Karpas-422 (cell line): ENCODE data around the gene TSGA10. TPM values are rescaled to one million over a fixed set of nuclear protein-coding genes. Genes with fewer than 3 reads are reported as not detected.
"Not testable (repeated sequence)": the region's sequence is repeated elsewhere in the genome, so short reads cannot be mapped to it uniquely, and the experiment has no call there.

Source experiments
- DNase-seq: peaks from one replicate; pipeline ENCODE4 v3.0.0-alpha.2; 2015
- H2AFZ ChIP-seq: fragments of 200-600 bp; sonication (generic); 2 replicates; pipeline ENCODE4 v1.6.1; 2014; ENCODE audit warnings: antibody characterized with exemption, low read length, mixed read lengths
- H3K27ac ChIP-seq: fragments of 200-600 bp; sonication (generic); 2 replicates; pipeline ENCODE4 v1.5.1; 2014; ENCODE audit warnings: mild to moderate bottlenecking, low read length, moderate library complexity
- H3K27me3 ChIP-seq: fragments of 200-600 bp; sonication (generic); 2 replicates; pipeline ENCODE4 v1.6.1; 2014; ENCODE audit warnings: low read length, mixed read lengths
- H3K36me3 ChIP-seq: fragments of 200-600 bp; sonication (generic); 2 replicates; pipeline ENCODE4 v1.6.1; 2014; ENCODE audit warnings: low read length, mixed read lengths; ENCODE audit not compliant: insufficient read depth
- H3K4me1 ChIP-seq: fragments of 200-600 bp; sonication (generic); 2 replicates; pipeline ENCODE4 v1.6.1; 2014; ENCODE audit warnings: mild to moderate bottlenecking, low read length, mixed read lengths
- H3K4me2 ChIP-seq: fragments of 200-600 bp; sonication (generic); 2 replicates; pipeline ENCODE4 v1.6.1; 2014; ENCODE audit warnings: low read length, low read depth, mild to moderate bottlenecking; ENCODE audit not compliant: poor library complexity, severe bottlenecking
- H3K4me3 ChIP-seq: fragments of 200-600 bp; sonication (generic); 2 replicates; pipeline ENCODE4 v1.5.1; 2014; ENCODE audit warnings: mild to moderate bottlenecking, antibody characterized with exemption, low read length, mixed read lengths
- H3K79me2 ChIP-seq: fragments of 200-600 bp; sonication (generic); 2 replicates; pipeline ENCODE4 v1.6.1; 2014; ENCODE audit warnings: mild to moderate bottlenecking, low read length, mixed read lengths
- H3K9ac ChIP-seq: fragments of 200-600 bp; sonication (generic); 2 replicates; pipeline ENCODE4 v1.6.0; 2014; ENCODE audit warnings: low read length
- H3K9me2 ChIP-seq: fragments of 200-600 bp; sonication (generic), shearing (Covaris generic); replicated peaks from 2 replicates; pipeline ENCODE4 v1.6.0; 2014; ENCODE audit warnings: mild to moderate bottlenecking, low read length, moderate library complexity; ENCODE audit not compliant: insufficient read depth
- H3K9me3 ChIP-seq: fragments of 300-700, 200-600 bp; sonication (generic); 2 replicates; pipeline ENCODE4 v1.6.1; 2014; ENCODE audit warnings: low read length, mixed read lengths
- H4K20me1 ChIP-seq: fragments of 200-600 bp; sonication (generic); 2 replicates; pipeline ENCODE4 v1.6.1; 2014; ENCODE audit warnings: mild to moderate bottlenecking, antibody characterized with exemption, low read length, low read depth; ENCODE audit not compliant: insufficient read depth
- total RNA-seq: library from RNA; depleted of rRNA; stranded (reverse); fragments of >200 nt; shearing (Covaris generic); gene quantifications from 2 replicates; pipeline ENCODE4 v1.2.3, GENCODE V29; 2014; ENCODE audit warnings: low replicate concordance

The TSGA10 gene
- total RNA-seq, 1 experiment from 2014 or later = 9.9 TPM

GRCh38 chr2:99032786-99033185 lies 122.0 kb downstream of the TSGA10 start:
- no peaks in the 10 kb centered on the region for H3K27me3 ChIP-seq
- no peaks in the 10 kb centered on the region for H3K79me2 ChIP-seq
- DNase-seq = no peak
- H3K4me2 ChIP-seq = no peak overlapping the region
- no peak overlapping the region for H3K4me3 ChIP-seq
- H3K27ac ChIP-seq = no peak overlapping the region
- H4K20me1 ChIP-seq = no peaks in the 10 kb centered on the region
- no peak overlapping the region for H3K9ac ChIP-seq
- H2AFZ ChIP-seq = no peak overlapping the region
- no peaks in the 10 kb centered on the region for H3K9me3 ChIP-seq
- H3K9me2 ChIP-seq = no peaks in the 10 kb centered on the region
- H3K4me1 ChIP-seq = no peaks in the 10 kb centered on the region
- no peaks in the 10 kb centered on the region for H3K36me3 ChIP-seq

GRCh38 chr2:99032001-99032400 lies 122.7 kb downstream of the TSGA10 start:
- H2AFZ ChIP-seq = no peak overlapping the region
- H3K9me3 ChIP-seq = no peaks in the 10 kb centered on the region
- no peaks in the 10 kb centered on the region for H3K36me3 ChIP-seq
- no peaks in the 10 kb centered on the region for H3K4me1 ChIP-seq
- no peaks in the 10 kb centered on the region for H4K20me1 ChIP-seq
- no peaks in the 10 kb centered on the region for H3K9me2 ChIP-seq
- DNase-seq = no peak
- no peak overlapping the region for H3K9ac ChIP-seq
- H3K79me2 ChIP-seq = no peaks in the 10 kb centered on the region
- no peaks in the 10 kb centered on the region for H3K27me3 ChIP-seq
- no peak overlapping the region for H3K4me3 ChIP-seq
- no peak overlapping the region for H3K4me2 ChIP-seq
- no peak overlapping the region for H3K27ac ChIP-seq

DNA sequence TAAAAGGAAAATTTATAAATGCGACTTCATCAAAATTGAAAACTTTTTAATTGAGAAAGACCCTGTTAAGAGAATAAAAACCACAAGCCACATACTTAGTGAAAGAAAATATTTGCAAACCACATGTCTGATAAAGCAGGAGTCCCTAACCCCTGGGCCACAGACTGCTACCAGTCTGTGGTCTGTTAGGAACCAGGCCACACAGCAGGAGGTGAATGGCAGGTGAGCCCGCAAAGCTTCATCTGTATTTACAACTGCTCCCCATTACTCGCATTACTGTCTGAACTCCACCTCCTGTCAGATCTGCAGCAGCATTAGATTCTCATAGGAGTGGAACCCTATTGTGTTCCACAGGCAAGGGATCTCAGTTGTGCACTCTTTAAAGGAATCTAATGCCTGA lies 123.3 kb downstream of the TSGA10 start:
- Histone ChIP-seq H3K36me3 (no peaks in the 10 kb centered on the region), H3K9ac (no peak overlapping the region), H3K4me1 (no peaks in the 10 kb centered on the region), H2AFZ (no peak overlapping the region), H3K4me2 (no peak overlapping the region), H3K9me2 (no peaks in the 10 kb centered on the region), H3K27me3 (no peaks in the 10 kb centered on the region), H3K4me3 (no peak overlapping the region), H3K27ac (no peak overlapping the region), H4K20me1 (no peaks in the 10 kb centered on the region), H3K79me2 (no peaks in the 10 kb centered on the region), H3K9me3 (no peaks in the 10 kb centered on the region)
- DNase-seq = no peak

DNA sequence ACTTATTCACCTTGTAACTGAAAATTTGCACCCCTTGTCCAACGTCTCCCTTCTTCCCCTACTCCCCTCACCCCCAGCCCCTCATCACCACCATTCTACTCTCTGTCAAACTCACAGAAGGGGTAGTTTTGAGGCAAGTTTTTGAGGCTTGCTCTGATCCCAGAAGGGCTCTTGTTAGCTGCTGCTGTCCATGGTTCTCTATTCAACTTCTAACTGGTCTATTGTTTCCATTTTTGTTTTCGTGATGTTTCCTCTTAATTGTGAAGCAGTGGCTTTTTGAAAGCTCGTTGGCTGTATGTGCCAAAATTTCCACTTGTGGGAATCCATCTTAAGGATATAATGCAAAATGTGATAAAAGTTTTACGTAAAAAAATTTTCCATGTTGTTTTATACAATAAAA lies 126.2 kb downstream of the TSGA10 start:
- no peaks in the 10 kb centered on the region for H4K20me1 ChIP-seq
- no peak for DNase-seq
- no peaks in the 10 kb centered on the region for H3K27me3 ChIP-seq
- no peak overlapping the region for H3K9ac ChIP-seq
- no peak overlapping the region for H3K4me2 ChIP-seq
- no peaks in the 10 kb centered on the region for H3K9me3 ChIP-seq
- no peak overlapping the region for H3K27ac ChIP-seq
- no peaks in the 10 kb centered on the region for H3K9me2 ChIP-seq
- H3K4me1 ChIP-seq = no peaks in the 10 kb centered on the region
- no peaks in the 10 kb centered on the region for H3K36me3 ChIP-seq
- no peaks in the 10 kb centered on the region for H3K79me2 ChIP-seq
- H3K4me3 ChIP-seq = no peak overlapping the region
- H2AFZ ChIP-seq = no peak overlapping the region

DNA sequence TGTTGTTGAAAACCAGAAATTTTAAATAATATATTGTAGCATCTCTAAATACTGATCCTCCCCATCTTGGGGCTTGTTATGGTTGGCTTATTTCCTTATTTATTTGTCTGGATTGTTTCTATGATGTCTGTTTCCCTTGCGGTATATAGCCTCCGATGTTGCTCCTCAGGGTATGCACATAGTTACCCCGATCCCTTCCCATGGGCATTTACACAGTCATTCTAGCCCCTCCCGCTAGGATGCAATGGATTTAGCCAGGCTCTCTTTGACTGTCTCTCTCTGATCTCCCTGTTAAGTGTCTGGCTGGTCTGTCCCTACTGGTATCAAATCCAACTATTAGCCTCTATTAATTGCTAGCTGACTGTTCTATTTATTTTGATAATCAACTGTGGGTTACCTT lies 126.9 kb downstream of the TSGA10 start:
- Histone ChIP-seq H3K9ac (no peak overlapping the region), H3K9me3 (no peaks in the 10 kb centered on the region), H3K27ac (no peak overlapping the region), H3K4me2 (no peak overlapping the region), H3K36me3 (no peaks in the 10 kb centered on the region), H3K27me3 (no peaks in the 10 kb centered on the region), H3K4me3 (no peak overlapping the region), H2AFZ (no peak overlapping the region), H4K20me1 (no peaks in the 10 kb centered on the region), H3K4me1 (no peaks in the 10 kb centered on the region), H3K79me2 (no peaks in the 10 kb centered on the region), H3K9me2 (no peaks in the 10 kb centered on the region)
- DNase-seq = no peak

GRCh38 chr2:99000708-99001107 lies 154.0 kb downstream of the TSGA10 start:
- Histone ChIP-seq H3K36me3 (no peaks in the 10 kb centered on the region), H2AFZ (no peak overlapping the region), H3K4me1 (no peaks in the 10 kb centered on the region), H3K9ac (no peak overlapping the region), H3K4me3 (no peak overlapping the region), H3K4me2 (no peak overlapping the region), H3K9me3 (no peaks in the 10 kb centered on the region), H4K20me1 (no peaks in the 10 kb centered on the region), H3K27ac (no peak overlapping the region), H3K79me2 (no peaks in the 10 kb centered on the region), H3K9me2 (no peaks in the 10 kb centered on the region), H3K27me3 (no peaks in the 10 kb centered on the region)
- no peak for DNase-seq

DNA sequence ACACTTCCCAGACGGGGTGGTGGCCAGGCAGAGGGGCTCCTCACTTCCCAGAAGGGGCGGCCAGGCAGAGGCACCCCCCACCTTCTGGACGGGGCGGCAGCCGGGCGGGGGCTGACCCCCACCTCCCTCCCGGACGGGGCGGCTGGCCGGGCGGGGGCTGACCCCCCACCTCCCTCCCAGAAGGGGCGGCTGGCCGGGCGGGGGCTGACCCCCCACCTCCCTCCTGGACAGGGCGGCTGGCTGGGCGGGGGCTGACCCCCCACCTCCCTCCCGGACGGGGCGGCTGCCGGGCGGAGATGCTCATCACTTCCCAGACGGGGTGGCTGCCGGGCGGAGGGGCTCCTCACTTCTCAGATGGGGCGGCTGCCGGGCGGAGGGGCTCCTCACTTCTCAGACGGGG lies 166.0 kb downstream of the TSGA10 start:
- not testable (repeated sequence) for H3K4me3 ChIP-seq, H4K20me1 ChIP-seq, H3K79me2 ChIP-seq, DNase-seq, H3K9me3 ChIP-seq, H3K9ac ChIP-seq, H3K4me1 ChIP-seq, H3K9me2 ChIP-seq, H2AFZ ChIP-seq, H3K36me3 ChIP-seq, H3K4me2 ChIP-seq, H3K27me3 ChIP-seq, H3K27ac ChIP-seq

DNA sequence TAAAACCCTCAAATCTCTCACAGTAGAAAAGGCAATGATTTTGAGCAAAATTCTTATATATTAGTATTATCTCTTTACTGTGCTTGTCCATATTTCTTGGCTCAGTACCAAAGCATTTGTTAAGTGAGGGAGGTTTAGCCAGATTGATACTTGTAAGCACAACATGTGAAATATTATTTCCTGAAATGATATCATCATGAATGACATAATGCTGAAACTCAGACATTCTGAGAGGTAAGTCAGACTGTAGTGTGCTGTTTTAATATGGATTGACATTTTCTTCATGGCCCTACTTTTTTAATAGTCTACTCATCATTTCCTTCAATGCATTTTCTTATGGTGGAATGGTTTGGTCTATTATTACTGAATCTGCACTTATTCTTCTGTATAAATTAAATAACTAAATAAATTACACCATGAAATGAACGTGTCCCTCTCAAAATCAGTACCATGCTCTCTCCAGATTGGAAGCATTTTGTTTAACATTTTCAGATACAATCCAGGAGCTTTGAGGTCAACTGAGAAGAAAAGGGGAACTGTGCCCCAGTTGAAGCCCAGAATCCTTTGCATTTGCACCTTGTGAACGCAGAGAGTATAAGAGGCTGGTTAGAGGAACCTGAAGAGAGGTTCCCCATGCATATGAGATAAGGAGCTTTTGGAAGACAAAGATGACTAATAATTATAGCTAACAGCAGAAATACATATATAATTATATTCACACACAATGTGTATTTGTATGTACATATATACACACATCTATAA lies 168.7 kb downstream of the TSGA10 start:
- Histone ChIP-seq H3K79me2 (no peaks in the 10 kb centered on the region), H3K9me2 (no peaks in the 10 kb centered on the region), H3K4me3 (no peak overlapping the region), H3K9ac (no peak overlapping the region), H4K20me1 (no peaks in the 10 kb centered on the region), H3K4me1 (no peaks in the 10 kb centered on the region), H2AFZ (no peak overlapping the region), H3K27me3 (no peaks in the 10 kb centered on the region), H3K27ac (no peak overlapping the region), H3K4me2 (no peak overlapping the region), H3K9me3 (no peaks in the 10 kb centered on the region), H3K36me3 (no peaks in the 10 kb centered on the region)
- DNase-seq = peak; percentile 49
